WTC11 (cell line): ENCODE results near the gene ZNF548. TPM values are rescaled to one million over a fixed set of nuclear protein-coding genes. Genes with fewer than 3 reads are reported as not detected.

Source experiments
- ATAC-seq: fragments of 200-7000 bp; cut with Tn5 transposase; 2 replicates; pipeline ENCODE4 v1.10.0; 2021; ENCODE audit warnings: mild to moderate bottlenecking, moderate library complexity
- CTCF ChIA-PET: fragments of 300-600 bp; sonication (Branson Sonifier 250); formaldehyde crosslinking; loops from one replicate; lab custom pipeline; 2021; ENCODE audit warnings: antibody characterized with exemption; lab: Charles Lee
- POLR2A ChIA-PET: fragments of 350-600 bp; sonication (Branson Sonifier 250); formaldehyde crosslinking; loops from one replicate; lab custom pipeline; 2021; ENCODE audit warnings: antibody characterized with exemption; lab: Charles Lee
- DNase-seq: peaks from one replicate; pipeline ENCODE4 v3.0.0; 2021; ENCODE audit warnings: low spot score
- H3K27ac Mint-ChIP-seq: 2 replicates; pipeline ENCODE4 v1.8.0; 2021; ENCODE audit warnings: mixed read lengths
- H3K27me3 Mint-ChIP-seq: 2 replicates; pipeline ENCODE4 v1.8.0; 2021; ENCODE audit warnings: low read depth, mild to moderate bottlenecking, moderate library complexity, mixed read lengths
- H3K36me3 Mint-ChIP-seq: 2 replicates; pipeline ENCODE4 v1.8.0; 2021; ENCODE audit warnings: mixed read lengths
- H3K4me1 Mint-ChIP-seq: 2 replicates; pipeline ENCODE4 v1.8.0; 2022; ENCODE audit warnings: mixed read lengths
- H3K4me3 Mint-ChIP-seq: 2 replicates; pipeline ENCODE4 v1.8.0; 2021; ENCODE audit warnings: mild to moderate bottlenecking, moderate library complexity, mixed read lengths
- H3K9me3 Mint-ChIP-seq: 2 replicates; pipeline ENCODE4 v1.8.0; 2021; ENCODE audit warnings: mixed read lengths
- ATF3 ChIP-seq: sonication (generic); formaldehyde crosslinking; conservative IDR thresholded peaks from 2 replicates; pipeline ENCODE4 v1.8.1; 2022; ENCODE audit warnings: mild to moderate bottlenecking, missing genetic modification reagents
- CREM ChIP-seq: sonication (generic); formaldehyde crosslinking; IDR thresholded peaks from 2 replicates; pipeline ENCODE4 v1.8.1; 2022; ENCODE audit warnings: mild to moderate bottlenecking, missing genetic modification reagents, moderate library complexity
- E2F5 ChIP-seq: sonication (generic); formaldehyde crosslinking; IDR thresholded peaks from 2 replicates; pipeline ENCODE4 v1.8.1; 2022; ENCODE audit warnings: mild to moderate bottlenecking, moderate library complexity, missing genetic modification reagents
- EMX1 ChIP-seq: fragments of 250-450 bp; sonication (Bioruptor Pico); IDR thresholded peaks from 2 replicates; pipeline ENCODE4 v1.8.0; 2021; ENCODE audit warnings: mild to moderate bottlenecking
- GRHL2 ChIP-seq: fragments of 250-450 bp; sonication (Bioruptor Pico); IDR thresholded peaks from 2 replicates; pipeline ENCODE4 v1.8.0; 2022; ENCODE audit warnings: mild to moderate bottlenecking, moderate library complexity; ENCODE audit not compliant: insufficient replicate concordance, severe bottlenecking
- JAZF1 ChIP-seq: fragments of 250-450 bp; sonication (Bioruptor Pico); IDR thresholded peaks from 2 replicates; pipeline ENCODE4 v1.9.0; 2021; ENCODE audit warnings: moderate library complexity, mild to moderate bottlenecking, inconsistent platforms
- JUN ChIP-seq: sonication (generic); formaldehyde crosslinking; IDR thresholded peaks from 2 replicates; pipeline ENCODE4 v1.8.0; 2023; ENCODE audit warnings: mild to moderate bottlenecking, missing genetic modification reagents
- NFATC4 ChIP-seq: fragments of 250-450 bp; sonication (Bioruptor Pico); IDR thresholded peaks from 2 replicates; pipeline ENCODE4 v1.9.0; 2021; ENCODE audit warnings: mild to moderate bottlenecking
- NFYB ChIP-seq: sonication (generic); formaldehyde crosslinking; conservative IDR thresholded peaks from 2 replicates; pipeline ENCODE4 v1.8.0; 2022; ENCODE audit warnings: low read depth, missing genetic modification reagents
- NR1H2 ChIP-seq: sonication (generic); formaldehyde crosslinking; IDR thresholded peaks from 2 replicates; pipeline ENCODE4 v1.9.0; 2021; ENCODE audit warnings: mild to moderate bottlenecking, moderate library complexity, missing genetic modification reagents
- RELA ChIP-seq: sonication (generic); formaldehyde crosslinking; IDR thresholded peaks from 2 replicates; pipeline ENCODE4 v1.8.1; 2022; ENCODE audit warnings: missing genetic modification reagents, mild to moderate bottlenecking, borderline replicate concordance
- RORB ChIP-seq: fragments of 250-450 bp; sonication (Bioruptor Pico); IDR thresholded peaks from 2 replicates; pipeline ENCODE4 v1.9.0; 2021; ENCODE audit warnings: mild to moderate bottlenecking
- SOX15 ChIP-seq: fragments of 250-450 bp; sonication (Bioruptor Pico); IDR thresholded peaks from 2 replicates; pipeline ENCODE4 v1.9.0; 2021; ENCODE audit warnings: mild to moderate bottlenecking
- STAT6 ChIP-seq: sonication (generic); formaldehyde crosslinking; conservative IDR thresholded peaks from 2 replicates; pipeline ENCODE4 v1.8.1; 2023; ENCODE audit warnings: mild to moderate bottlenecking, low read depth, missing genetic modification reagents, moderate library complexity
- TP53 ChIP-seq: sonication (generic); formaldehyde crosslinking; IDR thresholded peaks from 2 replicates; pipeline ENCODE4 v1.8.1; 2023; ENCODE audit warnings: mild to moderate bottlenecking, missing genetic modification reagents
- ZMAT4 ChIP-seq: fragments of 250-450 bp; sonication (Bioruptor Pico); IDR thresholded peaks from 2 replicates; pipeline ENCODE4 v1.9.0; 2021; ENCODE audit warnings: mild to moderate bottlenecking
- ZNF416 ChIP-seq: fragments of 250-450 bp; sonication (Bioruptor Pico); IDR thresholded peaks from 2 replicates; pipeline ENCODE4 v1.9.0; 2021; ENCODE audit warnings: mild to moderate bottlenecking, inconsistent platforms
- total RNA-seq: library from RNA; stranded (reverse); gene quantifications from 3 replicates; pipeline ENCODE4 v1.2.3, GENCODE V29; 2021
- TF ChIP-seq, protein P1 (sequence below): fragments of 250-450 bp; sonication (Bioruptor Pico); IDR thresholded peaks from 2 replicates; pipeline ENCODE4 v1.9.0; 2021; ENCODE audit warnings: mild to moderate bottlenecking, borderline replicate concordance
- TF ChIP-seq, protein P2 (sequence below): fragments of 250-450 bp; sonication (Bioruptor Pico); IDR thresholded peaks from 2 replicates; pipeline ENCODE4 v1.8.0; 2021; ENCODE audit warnings: mild to moderate bottlenecking
- TF ChIP-seq, protein P3 (sequence below): sonication (generic); formaldehyde crosslinking; IDR thresholded peaks from 2 replicates; pipeline ENCODE4 v1.8.0; 2022; ENCODE audit warnings: missing genetic modification reagents

Gene ZNF548
- total RNA-seq, 1 experiment from 2014 or later: 11.3 TPM

GRCh38 chr19:57437931-57438330 is 48.3 kb downstream of the ZNF548 start:
- CTCF ChIA-PET: no interaction called here
- ATAC-seq: no peak
- H3K36me3 Mint-ChIP-seq: peaks cover 3% of the 10 kb centered on the region; the same call in 1 of the 2 replicates
- DNase-seq: no peak
- POLR2A ChIA-PET: no interaction called here
- no peak overlapping the region for H3K27ac Mint-ChIP-seq
- no peaks in the 10 kb centered on the region for H3K27me3 Mint-ChIP-seq
- no peak overlapping the region for H3K4me3 Mint-ChIP-seq
- TF ChIP-seq ZMAT4 (CRISPR knock-in tag) (no peak), ZNF416 (CRISPR knock-in tag) (no peak), NR1H2 (CRISPR knock-in tag) (no peak), E2F5 (CRISPR knock-in tag) (no peak), TP53 (CRISPR knock-in tag) (no peak), NFATC4 (CRISPR knock-in tag) (no peak), NFYB (CRISPR knock-in tag) (no peak), GRHL2 (no peak), RELA (no peak), ATF3 (CRISPR knock-in tag) (no peak), CREM (CRISPR knock-in tag) (no peak), RORB (CRISPR knock-in tag) (no peak), SOX15 (CRISPR knock-in tag) (no peak), EMX1 (CRISPR knock-in tag) (no peak), STAT6 (CRISPR knock-in tag) (no peak), JUN (CRISPR knock-in tag) (no peak), JAZF1 (no peak)
- TF ChIP-seq, protein P1, sequence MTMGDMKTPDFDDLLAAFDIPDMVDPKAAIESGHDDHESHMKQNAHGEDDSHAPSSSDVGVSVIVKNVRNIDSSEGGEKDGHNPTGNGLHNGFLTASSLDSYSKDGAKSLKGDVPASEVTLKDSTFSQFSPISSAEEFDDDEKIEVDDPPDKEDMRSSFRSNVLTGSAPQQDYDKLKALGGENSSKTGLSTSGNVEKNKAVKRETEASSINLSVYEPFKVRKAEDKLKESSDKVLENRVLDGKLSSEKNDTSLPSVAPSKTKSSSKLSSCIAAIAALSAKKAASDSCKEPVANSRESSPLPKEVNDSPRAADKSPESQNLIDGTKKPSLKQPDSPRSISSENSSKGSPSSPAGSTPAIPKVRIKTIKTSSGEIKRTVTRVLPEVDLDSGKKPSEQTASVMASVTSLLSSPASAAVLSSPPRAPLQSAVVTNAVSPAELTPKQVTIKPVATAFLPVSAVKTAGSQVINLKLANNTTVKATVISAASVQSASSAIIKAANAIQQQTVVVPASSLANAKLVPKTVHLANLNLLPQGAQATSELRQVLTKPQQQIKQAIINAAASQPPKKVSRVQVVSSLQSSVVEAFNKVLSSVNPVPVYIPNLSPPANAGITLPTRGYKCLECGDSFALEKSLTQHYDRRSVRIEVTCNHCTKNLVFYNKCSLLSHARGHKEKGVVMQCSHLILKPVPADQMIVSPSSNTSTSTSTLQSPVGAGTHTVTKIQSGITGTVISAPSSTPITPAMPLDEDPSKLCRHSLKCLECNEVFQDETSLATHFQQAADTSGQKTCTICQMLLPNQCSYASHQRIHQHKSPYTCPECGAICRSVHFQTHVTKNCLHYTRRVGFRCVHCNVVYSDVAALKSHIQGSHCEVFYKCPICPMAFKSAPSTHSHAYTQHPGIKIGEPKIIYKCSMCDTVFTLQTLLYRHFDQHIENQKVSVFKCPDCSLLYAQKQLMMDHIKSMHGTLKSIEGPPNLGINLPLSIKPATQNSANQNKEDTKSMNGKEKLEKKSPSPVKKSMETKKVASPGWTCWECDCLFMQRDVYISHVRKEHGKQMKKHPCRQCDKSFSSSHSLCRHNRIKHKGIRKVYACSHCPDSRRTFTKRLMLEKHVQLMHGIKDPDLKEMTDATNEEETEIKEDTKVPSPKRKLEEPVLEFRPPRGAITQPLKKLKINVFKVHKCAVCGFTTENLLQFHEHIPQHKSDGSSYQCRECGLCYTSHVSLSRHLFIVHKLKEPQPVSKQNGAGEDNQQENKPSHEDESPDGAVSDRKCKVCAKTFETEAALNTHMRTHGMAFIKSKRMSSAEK (CRISPR knock-in tag): no peak
- TF ChIP-seq, protein P2, sequence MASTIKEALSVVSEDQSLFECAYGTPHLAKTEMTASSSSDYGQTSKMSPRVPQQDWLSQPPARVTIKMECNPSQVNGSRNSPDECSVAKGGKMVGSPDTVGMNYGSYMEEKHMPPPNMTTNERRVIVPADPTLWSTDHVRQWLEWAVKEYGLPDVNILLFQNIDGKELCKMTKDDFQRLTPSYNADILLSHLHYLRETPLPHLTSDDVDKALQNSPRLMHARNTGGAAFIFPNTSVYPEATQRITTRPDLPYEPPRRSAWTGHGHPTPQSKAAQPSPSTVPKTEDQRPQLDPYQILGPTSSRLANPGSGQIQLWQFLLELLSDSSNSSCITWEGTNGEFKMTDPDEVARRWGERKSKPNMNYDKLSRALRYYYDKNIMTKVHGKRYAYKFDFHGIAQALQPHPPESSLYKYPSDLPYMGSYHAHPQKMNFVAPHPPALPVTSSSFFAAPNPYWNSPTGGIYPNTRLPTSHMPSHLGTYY (CRISPR knock-in tag): no peak
- TF ChIP-seq, protein P3, sequence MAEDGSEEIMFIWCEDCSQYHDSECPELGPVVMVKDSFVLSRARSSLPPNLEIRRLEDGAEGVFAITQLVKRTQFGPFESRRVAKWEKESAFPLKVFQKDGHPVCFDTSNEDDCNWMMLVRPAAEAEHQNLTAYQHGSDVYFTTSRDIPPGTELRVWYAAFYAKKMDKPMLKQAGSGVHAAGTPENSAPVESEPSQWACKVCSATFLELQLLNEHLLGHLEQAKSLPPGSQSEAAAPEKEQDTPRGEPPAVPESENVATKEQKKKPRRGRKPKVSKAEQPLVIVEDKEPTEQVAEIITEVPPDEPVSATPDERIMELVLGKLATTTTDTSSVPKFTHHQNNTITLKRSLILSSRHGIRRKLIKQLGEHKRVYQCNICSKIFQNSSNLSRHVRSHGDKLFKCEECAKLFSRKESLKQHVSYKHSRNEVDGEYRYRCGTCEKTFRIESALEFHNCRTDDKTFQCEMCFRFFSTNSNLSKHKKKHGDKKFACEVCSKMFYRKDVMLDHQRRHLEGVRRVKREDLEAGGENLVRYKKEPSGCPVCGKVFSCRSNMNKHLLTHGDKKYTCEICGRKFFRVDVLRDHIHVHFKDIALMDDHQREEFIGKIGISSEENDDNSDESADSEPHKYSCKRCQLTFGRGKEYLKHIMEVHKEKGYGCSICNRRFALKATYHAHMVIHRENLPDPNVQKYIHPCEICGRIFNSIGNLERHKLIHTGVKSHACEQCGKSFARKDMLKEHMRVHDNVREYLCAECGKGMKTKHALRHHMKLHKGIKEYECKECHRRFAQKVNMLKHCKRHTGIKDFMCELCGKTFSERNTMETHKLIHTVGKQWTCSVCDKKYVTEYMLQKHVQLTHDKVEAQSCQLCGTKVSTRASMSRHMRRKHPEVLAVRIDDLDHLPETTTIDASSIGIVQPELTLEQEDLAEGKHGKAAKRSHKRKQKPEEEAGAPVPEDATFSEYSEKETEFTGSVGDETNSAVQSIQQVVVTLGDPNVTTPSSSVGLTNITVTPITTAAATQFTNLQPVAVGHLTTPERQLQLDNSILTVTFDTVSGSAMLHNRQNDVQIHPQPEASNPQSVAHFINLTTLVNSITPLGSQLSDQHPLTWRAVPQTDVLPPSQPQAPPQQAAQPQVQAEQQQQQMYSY (CRISPR knock-in tag): no peak
- H3K9me3 Mint-ChIP-seq: no peaks in the 10 kb centered on the region
- H3K4me1 Mint-ChIP-seq: peaks cover 18% of the 10 kb centered on the region
